GM23338 (cell line): Measurements from ENCODE around the gene PCYT2.

ENCODE experiments used
- CREB1 ChIP-seq: fragments of 250-450 bp; sonication (Bioruptor Pico); IDR thresholded peaks from 2 replicates; pipeline ENCODE4 v1.5.0; 2020; ENCODE audit warnings: low read depth, mild to moderate bottlenecking, moderate library complexity
- CTCF ChIP-seq, 2 experiments: fragments of 200-600 bp in 1 of 2; sonication (generic) in 1 of 2; conservative IDR thresholded peaks; 2 replicates each; pipeline versions ENCODE4 v1.5.1 to v1.6.1; 2016 to 2017; ENCODE audit warnings: antibody characterized with exemption in 2 of 2, low read depth in 2 of 2, mild to moderate bottlenecking in 2 of 2, moderate library complexity in 1 of 2
- ETS1 ChIP-seq: IDR thresholded peaks from 2 replicates; pipeline ENCODE4 v1.6.1; 2016; ENCODE audit warnings: antibody characterized with exemption
- EZH2 ChIP-seq: fragments of 200-600 bp; sonication (generic); IDR thresholded peaks from one replicate; pipeline ENCODE4 v1.8.0; 2017; ENCODE audit warnings: antibody characterized with exemption, mild to moderate bottlenecking, low read depth; ENCODE audit not compliant: unreplicated experiment
- EZH2phosphoT487 ChIP-seq: fragments of 200-600 bp; sonication (generic); IDR thresholded peaks from one replicate; pipeline ENCODE4 v1.8.1; 2018; ENCODE audit warnings: antibody characterized with exemption; ENCODE audit not compliant: unreplicated experiment
- JUNB ChIP-seq: IDR thresholded peaks from one replicate; pipeline ENCODE4 v1.6.1; 2016; ENCODE audit warnings: antibody characterized with exemption; ENCODE audit not compliant: unreplicated experiment
- NANOG ChIP-seq: IDR thresholded peaks from 2 replicates; pipeline ENCODE4 v1.6.1; 2016; ENCODE audit warnings: antibody characterized with exemption, borderline replicate concordance
- POLR2AphosphoS5 ChIP-seq: IDR thresholded peaks from 2 replicates; pipeline ENCODE4 v1.6.1; 2016; ENCODE audit warnings: antibody characterized with exemption, low read depth
- REST ChIP-seq: IDR thresholded peaks from one replicate; pipeline ENCODE4 v1.6.1; 2018; ENCODE audit warnings: antibody characterized with exemption; ENCODE audit not compliant: unreplicated experiment
- ZNF331 ChIP-seq: fragments of 250-450 bp; sonication (Bioruptor Pico); IDR thresholded peaks from 2 replicates; pipeline ENCODE4 v1.5.0; 2020; ENCODE audit warnings: low read depth, mild to moderate bottlenecking, moderate library complexity

- TF ChIP-seq POLR2AphosphoS5 = no peak
- TF ChIP-seq CTCF (conservative IDR thresholded peaks at IDR 0.05; ENCODE audit: low read depth in 2 of 2) = no peak
- no peak for TF ChIP-seq EZH2
- TF ChIP-seq CREB1 (CRISPR knock-in tag) = no peak
- TF ChIP-seq JUNB = no peak
- no peak for TF ChIP-seq NANOG
- TF ChIP-seq EZH2phosphoT487 = no peak
- no peak for TF ChIP-seq REST
- TF ChIP-seq ZNF331 (CRISPR knock-in tag) = no peak
- no peak for TF ChIP-seq ETS1
These were observed 59.0 kb downstream of the PCYT2 start for GRCh38 chr17:81852237-81852636.
